GM18861 (cell line): ENCODE results near the gene CHST11.
A peak's percentile ranks its signal among the peaks of the same experiment; 100 is the strongest.

Experiments
- ATAC-seq: cut with Tn5 transposase; IDR thresholded peaks from one replicate; pipeline ENCODE4 v1.9.1; 2021; ENCODE audit not compliant: unreplicated experiment

CHST11 gene

GRCh38 chr12:104502217-104502616, 45.5 kb downstream of the CHST11 start:
- ATAC-seq: no peak

- no peak for ATAC-seq
Measured at GRCh38 chr12:104502638-104503037, 45.9 kb downstream of the CHST11 start.

- ATAC-seq: no peak
Measured at GRCh38 chr12:104503191-104503590, 46.4 kb downstream of the CHST11 start.

- ATAC-seq: no peak
Measured at GRCh38 chr12:104504146-104504545, 47.4 kb downstream of the CHST11 start.

- peak; percentile 71 for ATAC-seq
Measured at GRCh38 chr12:104505095-104505818, 48.5 kb downstream of the CHST11 start.

GRCh38 chr12:104506676-104507401, 50.1 kb downstream of the CHST11 start:
- ATAC-seq: no peak

- ATAC-seq: no peak
Measured at GRCh38 chr12:104507672-104508071, 50.9 kb downstream of the CHST11 start.

- ATAC-seq: no peak
Measured at GRCh38 chr12:104508752-104509446, 52.2 kb downstream of the CHST11 start.

- ATAC-seq: no peak
Measured at GRCh38 chr12:104510145-104510872, 53.6 kb downstream of the CHST11 start.

- no peak for ATAC-seq
Measured at GRCh38 chr12:104510873-104511440, 54.2 kb downstream of the CHST11 start.

- no peak for ATAC-seq
Measured at GRCh38 chr12:104513681-104514080, 56.9 kb downstream of the CHST11 start.

- no peak for ATAC-seq
Measured at GRCh38 chr12:104514092-104514810, 57.5 kb downstream of the CHST11 start.

GRCh38 chr12:104515899-104516298, 59.2 kb downstream of the CHST11 start:
- no peak for ATAC-seq

- no peak for ATAC-seq
Measured at GRCh38 chr12:104516821-104517220, 60.1 kb downstream of the CHST11 start.

GRCh38 chr12:104517880-104518279, 61.1 kb downstream of the CHST11 start:
- ATAC-seq: no peak

GRCh38 chr12:104519190-104520019, 62.7 kb downstream of the CHST11 start:
- ATAC-seq: no peak

- ATAC-seq: peak; percentile 59
Measured at GRCh38 chr12:104520242-104520900, 63.6 kb downstream of the CHST11 start.

GRCh38 chr12:104521731-104522130, 65.0 kb downstream of the CHST11 start:
- ATAC-seq: no peak
